Iris pigment epithelial cell (primary cell): ENCODE measurements around the gene AGR2.
"Not testable (repeated sequence)": the region's sequence is repeated elsewhere in the genome, so short reads cannot be mapped to it uniquely, and the experiment has no call there.

ENCODE experiments used
- DNase-seq: peaks from one replicate; pipeline ENCODE4 v3.0.0-alpha.2; 2011; ENCODE audit warnings: low read depth

AGR2 gene

GRCh38 chr7:16773884-16774283, 30.9 kb downstream of the AGR2 start:
- DNase-seq: no peak

GRCh38 chr7:16773326-16773725, 31.5 kb downstream of the AGR2 start:
- DNase-seq: no peak

DNA sequence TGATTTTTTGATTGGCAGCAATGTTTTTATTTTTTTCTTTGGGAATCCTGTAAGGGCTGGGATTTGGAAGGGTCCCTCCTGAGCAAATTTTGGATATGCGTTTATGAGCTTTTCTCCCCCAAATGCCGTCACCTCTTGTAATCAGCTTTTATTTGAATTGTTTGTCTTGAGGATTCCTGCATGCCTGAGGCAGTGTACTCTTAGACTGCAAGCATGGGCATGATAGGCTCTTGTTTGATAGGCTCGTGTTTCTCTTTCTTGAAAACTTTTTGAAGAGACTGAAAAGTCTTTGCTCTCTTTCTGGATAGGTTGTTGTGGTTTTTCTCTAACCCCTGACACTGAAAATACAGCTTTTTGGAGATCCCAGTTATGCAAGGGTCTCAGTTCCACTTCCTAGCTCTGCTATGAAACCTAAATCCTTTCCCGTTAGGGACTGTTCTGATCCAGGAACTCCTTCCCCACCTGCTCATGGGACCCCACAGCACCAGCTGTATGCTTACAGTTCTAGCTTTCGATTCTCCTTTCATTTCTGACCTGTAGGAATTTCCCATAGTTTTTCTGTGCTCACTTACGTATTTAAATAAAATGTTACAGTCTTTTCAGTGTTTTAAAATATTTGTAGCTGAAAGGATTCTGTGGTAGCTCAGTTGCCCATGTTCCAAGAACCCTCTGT, 34.0 kb downstream of the AGR2 start:
- peak; percentile 10 for DNase-seq

GRCh38 chr7:16769994-16770393, 34.8 kb downstream of the AGR2 start:
- not testable (repeated sequence) for DNase-seq

DNA sequence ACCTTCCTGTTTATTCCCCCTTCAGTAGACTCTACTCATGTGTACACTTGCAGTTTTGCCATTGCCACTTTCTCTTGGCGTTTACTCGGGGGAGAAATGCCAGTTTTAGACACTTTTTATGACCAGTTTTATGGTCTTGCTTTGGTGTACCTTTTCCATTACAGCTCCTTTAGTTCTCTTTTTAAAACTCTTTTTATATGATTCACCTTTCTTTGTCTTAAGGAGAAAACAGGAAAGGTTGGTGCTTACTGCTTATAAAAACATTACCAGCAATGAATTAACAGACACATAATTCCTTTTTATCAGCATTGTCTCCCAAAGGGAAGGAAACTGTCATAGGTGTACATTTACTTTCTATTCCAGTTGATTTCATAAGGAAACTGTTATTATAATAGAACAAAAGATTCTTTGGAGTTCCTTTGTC, 39.4 kb downstream of the AGR2 start:
- DNase-seq: no peak

- DNase-seq: no peak
Observed at GRCh38 chr7:16764942-16765341, 39.9 kb downstream of the AGR2 start.

DNA sequence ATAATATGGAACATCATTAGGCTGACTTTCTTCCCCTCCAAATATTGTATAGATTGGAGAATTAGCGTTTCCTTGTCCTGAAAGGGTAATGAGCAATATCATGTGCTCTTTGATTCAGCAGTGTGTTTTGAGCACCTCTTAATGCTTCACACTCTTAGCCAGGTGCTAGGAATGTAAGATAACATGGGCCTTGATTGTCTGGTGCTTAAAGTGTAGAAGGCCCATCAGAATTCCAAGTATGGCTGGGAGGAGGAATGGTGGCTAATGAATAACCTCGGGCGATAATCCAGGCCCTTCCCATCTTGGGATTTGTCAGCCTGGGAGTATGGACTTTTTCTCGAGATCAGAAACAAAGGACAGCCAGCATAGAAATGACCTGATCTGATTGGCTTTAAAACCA, 42.6 kb downstream of the AGR2 start:
- no peak for DNase-seq

- no peak for DNase-seq
Observed at GRCh38 chr7:16759840-16760239, 45.0 kb downstream of the AGR2 start.

DNA sequence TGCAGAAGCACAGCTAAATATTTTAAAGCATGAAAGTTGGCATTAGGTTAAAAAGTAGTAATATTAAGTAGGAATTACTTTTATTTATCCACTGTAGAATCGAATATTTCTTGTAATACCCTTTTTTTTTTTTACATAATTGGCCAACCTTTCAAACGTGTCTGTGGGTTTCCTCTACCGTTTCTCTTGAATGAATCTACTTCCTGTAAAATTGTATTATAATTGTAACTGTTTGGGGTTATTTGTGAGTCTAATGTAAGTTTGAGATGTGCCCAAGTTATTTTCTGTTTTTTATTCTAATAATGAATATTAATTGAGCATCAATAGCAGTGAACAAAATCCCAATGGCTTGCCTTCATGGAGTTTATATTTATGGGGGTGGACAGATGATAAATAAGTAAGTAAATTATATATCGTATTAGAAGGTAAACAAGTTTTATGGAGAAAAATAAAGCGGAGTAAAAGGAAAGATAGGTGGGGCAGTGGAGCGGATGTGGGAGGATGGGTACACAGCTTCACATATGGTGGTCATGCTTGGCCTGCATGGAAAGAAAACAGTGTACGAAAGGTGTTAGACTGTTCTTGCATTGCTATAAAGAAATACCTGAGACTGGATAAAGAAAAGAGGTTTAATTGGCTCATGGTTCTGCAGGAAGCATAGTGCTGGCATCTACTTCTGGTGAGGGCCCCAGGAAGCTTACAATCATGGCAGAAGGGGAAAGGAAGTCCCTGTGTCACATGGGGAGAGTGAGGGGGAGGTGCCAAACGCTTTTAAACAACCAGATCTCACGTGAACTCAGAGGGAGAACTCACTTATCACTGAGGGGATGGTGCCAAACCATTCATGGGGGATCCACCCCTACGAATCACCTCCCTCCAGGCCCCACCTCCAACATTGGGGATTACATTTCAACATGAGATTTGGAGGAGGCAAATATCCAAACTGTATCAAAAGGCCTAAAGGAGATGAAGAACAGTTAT, 45.9 kb downstream of the AGR2 start:
- DNase-seq: no peak

GRCh38 chr7:16758036-16758435, 46.8 kb downstream of the AGR2 start:
- no peak for DNase-seq

DNA sequence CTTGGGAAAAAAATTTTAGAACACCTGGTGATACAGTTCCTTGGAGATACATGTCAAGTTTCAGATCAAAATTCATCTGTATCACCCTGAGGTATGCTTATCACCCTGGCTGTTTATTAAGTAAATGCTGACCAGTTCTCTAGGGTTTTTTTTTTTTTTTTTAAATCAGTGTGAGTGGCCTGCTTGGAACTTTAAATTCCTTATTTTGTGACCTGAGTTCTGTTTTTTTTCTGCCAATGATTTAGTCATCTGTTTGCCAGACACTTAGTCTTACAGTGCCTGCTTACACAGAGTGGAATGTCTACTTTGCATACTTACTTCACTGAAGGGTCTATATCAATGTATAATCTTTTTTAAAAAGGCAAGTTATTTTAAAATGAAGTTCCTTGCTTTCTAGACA, 49.4 kb downstream of the AGR2 start:
- DNase-seq: peak; percentile 28

DNA sequence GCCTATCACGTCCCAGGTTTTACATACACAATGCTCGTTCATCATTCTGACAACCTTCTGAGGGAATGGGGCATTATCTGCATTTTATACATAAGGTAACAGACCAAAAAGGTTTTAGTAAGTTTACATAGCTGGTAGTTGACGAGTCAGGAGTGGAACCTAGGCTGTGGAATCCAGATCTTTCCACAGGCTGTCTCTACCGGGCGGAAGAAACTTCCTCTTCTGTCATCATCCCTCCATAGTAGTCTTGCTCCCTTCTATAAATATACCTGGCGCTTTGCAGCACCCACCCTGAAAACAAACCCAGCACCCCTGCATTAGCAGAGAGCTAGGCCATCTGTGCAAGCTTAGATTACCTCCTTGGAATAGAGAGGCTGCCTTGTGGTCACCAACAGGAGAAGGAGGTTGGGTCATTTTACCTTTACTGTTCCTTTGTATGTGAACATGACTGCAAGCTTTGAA, 49.9 kb downstream of the AGR2 start:
- DNase-seq: no peak

- peak; percentile 34 for DNase-seq
Observed at GRCh38 chr7:16753932-16754855, 50.6 kb downstream of the AGR2 start.

GRCh38 chr7:16753102-16753931, 51.5 kb downstream of the AGR2 start, which contains the start of gene TSPAN13:
TSPAN13 (plus strand) TSS chr7:16753755; CDS start chr7:16753968, 213 bp downstream.
- DNase-seq: peak; percentile 65

- no peak for DNase-seq
Observed at GRCh38 chr7:16747102-16747501, 57.7 kb downstream of the AGR2 start.

DNA sequence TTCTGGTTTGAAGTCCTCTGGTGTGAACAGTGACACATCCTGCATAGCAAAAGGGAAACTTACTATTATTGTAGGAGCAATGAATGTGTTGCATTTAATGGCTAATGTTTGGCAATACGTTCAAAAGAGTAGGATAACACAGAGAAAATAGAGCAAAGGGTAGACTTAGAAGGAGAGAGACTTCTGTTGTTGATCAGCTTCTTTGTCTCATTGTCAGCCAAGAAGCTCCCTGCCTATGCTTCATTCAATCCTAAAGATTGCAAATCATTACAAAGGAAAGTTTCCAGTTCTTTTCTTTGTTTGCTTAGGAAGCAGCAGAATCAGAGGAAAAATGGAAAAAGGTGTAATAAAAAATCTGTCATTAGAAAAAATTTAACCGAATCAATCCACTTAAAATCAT, 59.2 kb downstream of the AGR2 start:
- DNase-seq: no peak

- DNase-seq: no peak
Observed at GRCh38 chr7:16744518-16745250, 60.1 kb downstream of the AGR2 start.

GRCh38 chr7:16743236-16743635, 61.6 kb downstream of the AGR2 start:
- peak; percentile 66 for DNase-seq

DNA sequence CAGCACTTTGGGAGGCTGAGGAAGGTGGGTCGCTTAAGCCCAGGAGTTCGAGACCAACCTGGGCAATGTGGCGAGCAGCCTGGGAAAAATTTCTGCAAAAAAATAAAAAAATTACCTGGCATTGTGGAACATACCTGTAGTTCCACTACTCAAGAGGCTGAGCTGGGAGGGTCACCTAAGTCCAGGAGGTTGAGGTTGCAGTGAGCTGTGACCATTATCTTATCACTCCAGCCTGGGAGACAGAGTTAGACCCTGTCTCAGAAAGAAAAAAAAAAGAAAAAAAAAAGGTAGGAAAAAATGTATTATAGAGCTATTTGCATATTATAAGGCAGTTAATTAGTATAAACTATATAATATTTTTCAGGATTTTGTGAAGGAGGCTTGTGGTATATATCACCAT, 62.3 kb downstream of the AGR2 start:
- no peak for DNase-seq
